ENCODE measurements around the gene PRM2.

DNA sequence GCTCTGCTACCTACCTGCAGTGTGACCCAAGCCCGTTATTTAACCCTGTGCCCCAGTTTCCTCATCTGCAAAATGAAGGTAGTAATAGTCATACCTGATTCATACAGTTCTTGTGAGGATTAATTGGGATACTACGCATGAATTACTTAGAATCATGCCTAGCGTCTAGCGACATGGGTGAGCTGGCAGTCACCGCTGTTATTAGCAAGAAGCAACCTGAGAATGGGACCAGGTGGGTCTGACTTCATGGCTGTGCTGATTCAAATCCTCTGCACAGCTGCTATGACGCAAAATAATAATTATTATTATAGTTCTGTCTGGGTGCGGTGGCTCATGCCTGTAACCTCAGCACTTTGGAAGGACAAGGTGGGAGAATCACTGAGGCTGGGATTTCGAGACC, 28.1 kb downstream of the PRM2 start:
- TF ChIP-seq, protein P1, sequence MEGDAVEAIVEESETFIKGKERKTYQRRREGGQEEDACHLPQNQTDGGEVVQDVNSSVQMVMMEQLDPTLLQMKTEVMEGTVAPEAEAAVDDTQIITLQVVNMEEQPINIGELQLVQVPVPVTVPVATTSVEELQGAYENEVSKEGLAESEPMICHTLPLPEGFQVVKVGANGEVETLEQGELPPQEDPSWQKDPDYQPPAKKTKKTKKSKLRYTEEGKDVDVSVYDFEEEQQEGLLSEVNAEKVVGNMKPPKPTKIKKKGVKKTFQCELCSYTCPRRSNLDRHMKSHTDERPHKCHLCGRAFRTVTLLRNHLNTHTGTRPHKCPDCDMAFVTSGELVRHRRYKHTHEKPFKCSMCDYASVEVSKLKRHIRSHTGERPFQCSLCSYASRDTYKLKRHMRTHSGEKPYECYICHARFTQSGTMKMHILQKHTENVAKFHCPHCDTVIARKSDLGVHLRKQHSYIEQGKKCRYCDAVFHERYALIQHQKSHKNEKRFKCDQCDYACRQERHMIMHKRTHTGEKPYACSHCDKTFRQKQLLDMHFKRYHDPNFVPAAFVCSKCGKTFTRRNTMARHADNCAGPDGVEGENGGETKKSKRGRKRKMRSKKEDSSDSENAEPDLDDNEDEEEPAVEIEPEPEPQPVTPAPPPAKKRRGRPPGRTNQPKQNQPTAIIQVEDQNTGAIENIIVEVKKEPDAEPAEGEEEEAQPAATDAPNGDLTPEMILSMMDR (IDR thresholded peaks at IDR 0.05; ENCODE audit: low read depth, low read length, poor library complexity, severe bottlenecking): no peak
- no peak for TF ChIP-seq EZH2phosphoT487 (IDR thresholded peaks at IDR 0.05; ENCODE audit: borderline replicate concordance, low read length)
